Measurements from ENCODE around the gene PRR30. TPM values are rescaled to one million over a fixed set of nuclear protein-coding genes. Genes with fewer than 3 reads are reported as not detected.

PRR30 gene
- polyA plus RNA-seq (2011; rRNA removed): not detected in 2 replicates
- not detected in 2 replicates for polyA minus RNA-seq (2011; rRNA and poly(A)+ RNA removed)

- Histone ChIP-seq H3K4me3 (ENCODE audit: low read depth, low read length) (no peak within 1 kb of the TSS), H3K36me3 (ENCODE audit: control insufficient read depth, insufficient read depth, low read length) (no peaks in the 10 kb centered on the region), H3K27me3 (ENCODE audit: control insufficient read depth, insufficient read depth, low read length) (peaks cover 12% of the 10 kb centered on the region)
- no peak for TF ChIP-seq CTCF (IDR thresholded peaks at IDR 0.05; ENCODE audit: insufficient read depth, low read depth, low read length)
- ChIA-PET CTCF (interaction anchor here (0.9 to 1.8 kb wide), 2 partner anchors 31 to 52 kb away, joined by 4 to 5 read pairs; no protein-coding TSS in a partner anchor), POLR2A (no interaction called here)
- DNase-seq (ENCODE audit: low read depth): no peak
Observed at GRCh38 chr2:27139310-27139709, at the start of gene PRR30. PRR30 (minus strand) TSS chr2:27139410; CDS start chr2:27138329, 1,081 bp downstream.

DNA sequence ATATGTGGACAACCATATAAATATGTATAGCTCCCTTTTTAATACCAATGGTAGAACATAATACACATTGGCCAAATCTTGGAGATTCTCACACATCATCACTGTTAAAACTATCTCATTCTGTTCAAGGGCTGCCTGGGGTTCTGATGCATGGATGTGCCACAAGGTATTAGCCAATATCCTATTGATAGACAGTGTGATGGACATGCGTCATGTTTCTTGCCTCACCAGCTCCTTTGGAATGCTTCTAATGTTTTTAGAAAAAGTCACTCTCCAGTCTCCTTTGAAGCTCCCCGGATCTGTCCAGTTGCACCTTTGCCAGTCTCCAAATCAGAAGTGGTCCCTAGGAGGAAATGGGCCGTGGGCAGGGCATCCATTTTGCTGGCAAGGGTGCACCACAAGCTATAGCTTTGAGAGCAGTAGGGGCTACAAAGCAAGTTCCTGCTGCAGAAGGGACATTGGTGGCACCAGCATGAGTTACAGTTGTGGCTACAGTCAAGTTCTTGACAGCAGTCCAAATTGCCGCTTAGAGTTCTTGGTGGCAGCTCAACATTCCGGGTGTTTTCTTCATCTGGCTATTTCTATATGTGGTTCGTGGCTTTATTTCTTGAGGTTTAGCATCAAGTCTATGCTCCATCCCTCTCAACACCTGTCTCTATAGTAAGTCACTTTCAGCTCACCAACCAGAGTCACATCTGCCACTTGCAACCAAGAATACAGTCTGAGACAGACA lies 47.6 kb upstream of the PRR30 start:
- TF ChIP-seq CTCF (IDR thresholded peaks at IDR 0.05; ENCODE audit: insufficient read depth, low read depth, low read length): no peak
- ChIA-PET POLR2A (no interaction called here), CTCF (interaction anchor here (1.0 to 5.2 kb wide), 7 partner anchors 16 to 100 kb away, joined by 3 to 24 read pairs (median 5); partner anchors contain the start of genes KHK and PREB)
- DNase-seq (ENCODE audit: low read depth): no peak
- Histone ChIP-seq H3K4me3 (ENCODE audit: low read depth, low read length) (no peak overlapping the region), H3K27me3 (ENCODE audit: control insufficient read depth, insufficient read depth, low read length) (no peaks in the 10 kb centered on the region; the same call in 1 of the 2 replicates), H3K36me3 (ENCODE audit: control insufficient read depth, insufficient read depth, low read length) (no peaks in the 10 kb centered on the region)

DNA sequence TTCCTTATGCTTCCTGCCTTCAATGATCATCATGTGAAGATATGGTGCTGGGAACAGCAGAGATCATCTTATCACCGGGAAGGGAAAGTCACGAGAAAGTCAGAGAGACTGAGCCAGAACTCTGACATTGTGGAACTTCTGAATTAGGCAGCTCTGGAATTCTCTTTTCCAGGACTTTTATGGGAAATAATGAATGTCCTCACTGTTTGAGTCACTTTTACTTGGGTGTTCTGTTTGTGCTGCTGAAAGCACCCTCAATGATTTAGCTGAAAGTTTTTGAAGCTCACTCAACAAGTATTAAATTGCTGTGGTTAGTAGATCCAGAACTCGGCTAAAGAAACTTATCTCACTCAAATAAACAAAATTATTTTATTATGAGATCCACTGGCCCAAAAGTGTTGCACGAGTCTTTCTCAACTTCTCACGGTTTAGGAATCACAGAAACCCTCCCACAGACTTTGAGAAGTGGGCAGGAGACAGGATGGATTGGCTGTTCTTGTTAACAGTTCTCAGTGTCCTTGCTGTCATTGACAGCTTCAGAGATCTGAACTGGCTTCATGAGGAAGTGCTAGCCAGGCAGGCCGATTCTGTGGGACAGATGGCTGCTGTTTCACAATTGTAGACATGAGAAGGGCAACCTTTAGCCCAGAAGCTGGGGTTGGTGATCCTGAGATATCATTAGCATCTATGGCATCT lies 46.3 kb upstream of the PRR30 start:
- CTCF ChIA-PET: interaction anchor here (0.9 to 5.2 kb wide), 6 partner anchors 15 to 99 kb away, joined by 3 to 24 read pairs (median 4); partner anchors contain the start of gene KHK
- POLR2A ChIA-PET: no interaction called here
- Histone ChIP-seq H3K4me3 (ENCODE audit: low read depth, low read length) (no peak overlapping the region), H3K27me3 (ENCODE audit: control insufficient read depth, insufficient read depth, low read length) (no peaks in the 10 kb centered on the region; the same call in 1 of the 2 replicates), H3K36me3 (ENCODE audit: control insufficient read depth, insufficient read depth, low read length) (no peaks in the 10 kb centered on the region)
- peak; percentile 80 for DNase-seq (ENCODE audit: low read depth)
- TF ChIP-seq CTCF (IDR thresholded peaks at IDR 0.05; ENCODE audit: insufficient read depth, low read depth, low read length): no peak

DNA sequence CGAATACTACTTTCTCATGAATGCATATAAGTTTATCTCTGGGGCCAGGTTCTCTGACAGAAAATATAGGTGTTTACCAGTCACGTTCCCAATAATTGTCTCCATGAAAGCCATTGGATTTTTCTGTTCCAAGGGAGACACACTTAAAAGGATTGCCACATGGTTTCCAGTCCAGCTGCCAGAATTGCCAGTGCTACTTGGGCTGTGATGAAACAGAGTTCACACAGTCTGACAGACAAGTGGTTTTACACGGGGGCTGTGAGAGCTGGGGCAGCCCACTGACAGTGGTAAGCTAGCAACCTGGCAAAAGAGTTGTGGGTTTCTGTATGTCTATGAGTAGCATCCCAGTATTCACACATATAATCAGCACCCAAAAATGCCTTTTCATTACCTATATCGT lies 44.9 kb upstream of the PRR30 start:
- Histone ChIP-seq H3K36me3 (ENCODE audit: control insufficient read depth, insufficient read depth, low read length) (no peaks in the 10 kb centered on the region), H3K4me3 (ENCODE audit: low read depth, low read length) (no peak overlapping the region), H3K27me3 (ENCODE audit: control insufficient read depth, insufficient read depth, low read length) (no peaks in the 10 kb centered on the region)
- TF ChIP-seq CTCF (IDR thresholded peaks at IDR 0.05; ENCODE audit: insufficient read depth, low read depth, low read length): no peak
- POLR2A ChIA-PET: no interaction called here
- CTCF ChIA-PET: interaction anchor here (0.8 to 5.2 kb wide), 3 partner anchors 9 to 23 kb away, joined by 3 to 24 read pairs (median 3); no protein-coding TSS in a partner anchor
- DNase-seq (ENCODE audit: low read depth): no peak

- Histone ChIP-seq H3K4me3 (ENCODE audit: low read depth, low read length) (no peak overlapping the region), H3K36me3 (ENCODE audit: control insufficient read depth, insufficient read depth, low read length) (no peaks in the 10 kb centered on the region), H3K27me3 (ENCODE audit: control insufficient read depth, insufficient read depth, low read length) (peaks cover 1% of the 10 kb centered on the region; the same call in 1 of the 2 replicates)
- ChIA-PET POLR2A (no interaction called here), CTCF (interaction anchor here (5.2 kb wide), 1 partner anchor 12 kb away, joined by 24 read pairs; no protein-coding TSS in a partner anchor)
- TF ChIP-seq CTCF (IDR thresholded peaks at IDR 0.05; ENCODE audit: insufficient read depth, low read depth, low read length): no peak
- DNase-seq (ENCODE audit: low read depth): no peak
Observed at GRCh38 chr2:27182346-27182745, 43.1 kb upstream of the PRR30 start.
